BLaER1 treated with 17β-estradiol and CSF1 and Interleukin-3, amounts not matched to agents 10 nM and 100 nM (cell line): ENCODE results near the gene SPATA1.
A peak's percentile ranks its signal among the peaks of the same experiment; 100 is the strongest.
"Not testable (repeated sequence)": the region's sequence is repeated elsewhere in the genome, so short reads cannot be mapped to it uniquely, and the experiment has no call there.

Source experiments
- H3K27ac ChIP-seq, 11 experiments: shearing (Covaris generic); formaldehyde crosslinking; 2 replicates each; pipeline ENCODE4 v1.8.1; 2022
- H3K27me3 ChIP-seq, 11 experiments: shearing (Covaris generic); formaldehyde crosslinking; 2 replicates each; pipeline ENCODE4 v1.8.1; 2022
- H3K36me3 ChIP-seq, 11 experiments: shearing (Covaris generic); formaldehyde crosslinking; 2 replicates each; pipeline ENCODE4 v1.8.1; 2022
- H3K4me1 ChIP-seq, 10 experiments: shearing (Covaris generic); formaldehyde crosslinking; 2 replicates each; pipeline ENCODE4 v1.8.1; 2022
- H3K4me2 ChIP-seq, 11 experiments: shearing (Covaris generic); formaldehyde crosslinking; 2 replicates each; pipeline ENCODE4 v1.8.1; 2022
- H3K4me3 ChIP-seq, 10 experiments: shearing (Covaris generic); formaldehyde crosslinking; 2 replicates each; pipeline ENCODE4 v1.8.1; 2022
- H3K9ac ChIP-seq, 11 experiments: shearing (Covaris generic); formaldehyde crosslinking; 2 replicates each; pipeline ENCODE4 v1.8.1; 2022
- H3K9me3 ChIP-seq, 11 experiments: shearing (Covaris generic); formaldehyde crosslinking; replicated peaks in 1 of 11; 2 replicates each; pipeline ENCODE4 v1.8.1; 2022
- H4K20me1 ChIP-seq, 11 experiments: shearing (Covaris generic); formaldehyde crosslinking; 2 replicates each; pipeline ENCODE4 v1.8.1; 2022
- Cebpa-rat ChIP-seq, 11 experiments: shearing (Covaris generic); IDR thresholded peaks; 2 replicates each; pipeline ENCODE4 v1.8.1; 2022

Gene SPATA1

DNA sequence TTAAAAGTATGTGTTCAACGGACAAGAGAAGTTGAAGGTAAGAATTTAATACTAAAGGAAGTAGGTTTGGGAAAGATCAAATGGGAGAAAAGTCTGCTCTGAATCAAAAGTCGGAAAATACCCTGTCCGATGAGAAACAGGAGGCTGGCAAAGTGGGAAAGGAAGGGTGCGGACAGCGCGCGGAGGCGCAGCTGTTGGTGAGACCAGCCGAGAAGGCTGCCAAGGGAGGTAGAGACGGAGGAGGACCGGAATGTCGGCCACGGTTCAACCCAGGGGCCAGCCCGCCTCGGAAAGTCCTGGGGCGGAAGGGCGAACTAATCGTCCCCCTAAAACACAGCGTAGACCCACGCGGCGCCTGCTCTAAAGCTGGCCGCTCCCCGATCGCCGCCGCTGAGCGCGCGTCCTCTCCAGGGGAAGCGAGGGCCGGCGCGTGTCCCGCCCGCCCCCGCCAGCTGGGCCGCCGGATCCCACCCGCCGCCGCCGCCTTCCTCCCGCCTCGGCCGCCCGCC is 639 bp upstream of the SPATA1 start:
- Histone ChIP-seq H3K4me1 (peaks cover 31 to 52% (median 42%) of the 10 kb centered on the region in 10 experiments), H3K9ac (peak overlapping the region; percentile 87 to 99 (median 97)), H3K27me3 (no peaks in the 10 kb centered on the region), H3K4me2 (peak overlapping the region; percentile 80 to 94 (median 90)), H3K9me3 (peaks cover 10 to 21% (median 14%) of the 10 kb centered on the region in 11 experiments; a peak in 21 of 22 replicates), H3K36me3 (peaks cover 20 to 42% (median 35%) of the 10 kb centered on the region in 11 experiments; a peak in 20 of 22 replicates), H3K27ac (peak overlapping the region; percentile 89 to 98 (median 95)), H3K4me3 (peak overlapping the region; percentile 78 to 96 (median 84)), H4K20me1 (peaks cover 43 to 51% (median 46%) of the 10 kb centered on the region in 11 experiments)
- TF ChIP-seq Cebpa-rat (IDR thresholded peaks at IDR 0.05) = no peak

DNA sequence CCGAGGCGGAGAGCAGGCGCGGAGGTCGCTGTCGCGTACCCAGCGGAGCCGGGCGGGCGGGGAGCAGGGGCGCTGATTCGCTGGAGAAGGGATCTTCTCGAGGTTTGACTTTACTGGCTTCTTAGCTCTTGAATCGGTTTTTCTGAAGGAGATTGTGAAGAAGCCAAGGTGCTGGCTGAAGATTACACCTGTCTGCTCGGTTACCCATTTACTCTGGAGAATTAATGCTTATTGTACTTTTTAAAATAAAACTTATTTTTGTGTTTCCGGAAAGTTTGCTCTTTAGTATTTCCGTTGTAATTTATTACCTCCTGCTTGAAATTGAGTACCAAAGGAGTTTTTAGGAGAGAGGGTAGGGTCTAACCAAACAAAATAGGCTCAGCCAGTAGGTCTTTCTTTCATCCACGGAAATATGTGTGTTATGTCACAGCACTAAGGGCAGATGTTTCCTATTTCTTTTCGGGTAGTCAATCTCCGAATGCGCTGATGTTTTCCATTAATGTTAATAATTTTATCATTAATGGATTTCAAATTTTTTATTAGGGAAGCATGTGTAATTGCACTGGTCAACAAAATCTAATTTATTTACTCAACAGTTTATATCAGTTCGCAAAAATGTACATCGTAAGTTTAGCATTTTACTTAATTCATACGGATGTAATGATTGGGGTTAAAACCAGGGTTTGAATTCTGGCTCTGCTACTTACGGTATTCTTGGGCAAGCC is 705 bp downstream of the SPATA1 start:
- Histone ChIP-seq H3K4me1 (peaks cover 26 to 41% (median 35%) of the 10 kb centered on the region in 10 experiments), H3K27me3 (no peaks in the 10 kb centered on the region), H3K36me3 (peaks cover 10 to 32% (median 22%) of the 10 kb centered on the region in 11 experiments; a peak in 17 of 22 replicates), H4K20me1 (peaks cover 29 to 38% (median 33%) of the 10 kb centered on the region in 11 experiments), H3K9ac (peak overlapping the region; percentile 87 to 99 (median 97)), H3K9me3 (peaks cover 10 to 21% (median 14%) of the 10 kb centered on the region in 11 experiments; a peak in 21 of 22 replicates), H3K4me3 (peak overlapping the region; percentile 78 to 96 (median 84)), H3K4me2 (peak overlapping the region; percentile 63 to 90 (median 79)), H3K27ac (peak overlapping the region; percentile 89 to 98 (median 95))
- TF ChIP-seq Cebpa-rat (IDR thresholded peaks at IDR 0.05) = no peak

DNA sequence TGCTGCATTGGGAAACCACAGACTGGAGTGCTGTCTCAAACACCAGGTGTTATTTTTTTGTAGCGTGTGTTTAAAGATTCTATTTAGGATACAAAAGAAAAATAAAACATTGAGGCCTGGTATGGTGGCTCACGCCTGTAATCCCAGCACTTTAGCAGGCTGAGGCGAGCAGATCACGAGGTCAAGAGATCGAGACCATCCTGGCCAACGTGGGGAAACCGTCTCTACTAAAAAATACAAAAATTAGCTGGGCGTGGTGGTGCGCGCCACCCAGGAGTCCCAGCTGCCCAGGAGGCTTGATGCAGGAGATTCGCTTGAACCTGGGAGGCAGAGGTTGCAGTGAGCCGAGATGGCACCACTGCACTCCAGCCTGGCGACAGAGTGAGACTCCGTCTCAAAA is 1.7 kb downstream of the SPATA1 start:
- Histone ChIP-seq H3K27ac (peak overlapping the region in 8 of 11 experiments; percentile 89 to 98 (median 96); a peak in 11 of 22 replicates), H3K4me2 (peak overlapping the region; percentile 63 to 90 (median 79); a peak in 21 of 22 replicates)

DNA sequence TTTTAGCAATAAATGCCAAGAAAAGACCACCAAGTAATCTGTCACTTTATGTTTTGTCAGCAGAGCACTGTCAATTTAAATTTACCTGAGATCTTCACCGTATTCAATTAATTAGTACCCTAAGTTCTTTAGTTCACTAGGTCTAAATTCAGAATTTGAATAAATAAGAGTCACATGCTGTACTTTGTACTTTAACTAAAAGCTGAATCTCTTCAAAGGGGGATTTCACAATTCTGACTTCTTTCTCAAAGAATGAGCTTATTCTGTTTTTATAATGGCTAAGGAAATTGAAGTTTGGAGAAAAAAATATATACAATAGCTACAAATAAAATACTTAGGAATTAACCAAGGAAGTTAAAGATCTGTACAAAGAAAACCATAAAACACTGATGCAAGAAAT is 2.3 kb downstream of the SPATA1 start:
- Histone ChIP-seq H3K27me3 (no peaks in the 10 kb centered on the region), H3K9me3 (peaks cover 10 to 21% (median 14%) of the 10 kb centered on the region in 11 experiments; a peak in 21 of 22 replicates), H3K4me3 (no peak overlapping the region), H3K4me1 (peaks cover 16 to 26% (median 22%) of the 10 kb centered on the region in 10 experiments), H3K36me3 (peaks cover 0 to 19% (median 10%) of the 10 kb centered on the region in 11 experiments; a peak in 12 of 22 replicates), H3K27ac (peak overlapping the region in 1 of 11 experiments; percentile 97; a peak in 1 of 22 replicates), H4K20me1 (peaks cover 13 to 21% (median 17%) of the 10 kb centered on the region in 11 experiments), H3K9ac (no peak overlapping the region), H3K4me2 (peak overlapping the region in 4 of 11 experiments; percentile 70 to 90 (median 77); a peak in 6 of 22 replicates)
- no peak for TF ChIP-seq Cebpa-rat (IDR thresholded peaks at IDR 0.05)

More for the DNA sequence above, 1.7 kb downstream of the SPATA1 start:
- peaks cover 23 to 32% (median 29%) of the 10 kb centered on the region in 10 experiments for H3K4me1 ChIP-seq
- peaks cover 10 to 21% (median 14%) of the 10 kb centered on the region in 11 experiments; a peak in 21 of 22 replicates for H3K9me3 ChIP-seq
- peaks cover 20 to 28% (median 23%) of the 10 kb centered on the region in 11 experiments for H4K20me1 ChIP-seq
- peak overlapping the region in 8 of 11 experiments; percentile 25 to 99 (median 97); a peak in 10 of 22 replicates for H3K9ac ChIP-seq
- peak overlapping the region in 6 of 10 experiments; percentile 81 to 91 (median 86); a peak in 8 of 20 replicates for H3K4me3 ChIP-seq
- not testable (repeated sequence) for H3K27me3 ChIP-seq
- H3K36me3 ChIP-seq = peaks cover under 1 to 25% (median 13%) of the 10 kb centered on the region in 11 experiments; a peak in 15 of 22 replicates

DNA sequence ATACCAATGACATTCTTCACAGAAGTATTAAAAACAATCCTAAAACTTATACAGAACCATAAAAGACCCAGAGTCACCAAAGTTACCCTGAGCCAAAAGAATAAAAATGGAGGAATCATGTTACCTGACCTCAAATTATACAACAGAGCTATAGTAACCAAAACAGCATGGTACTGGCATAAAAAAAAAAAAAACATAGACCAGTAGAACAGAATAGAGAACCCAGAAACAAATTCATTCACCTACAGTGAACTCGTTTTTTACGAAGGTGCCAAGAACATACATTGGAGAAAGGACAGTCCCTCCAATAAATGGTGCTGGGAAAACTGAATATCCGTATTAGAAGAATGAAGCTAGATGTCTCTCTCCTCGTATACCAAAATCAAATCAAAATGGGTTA is 2.8 kb downstream of the SPATA1 start:
- Histone ChIP-seq H3K27me3 (no peaks in the 10 kb centered on the region), H3K9me3 (peaks cover 10 to 21% (median 14%) of the 10 kb centered on the region in 11 experiments; a peak in 21 of 22 replicates), H3K4me3 (no peak overlapping the region), H4K20me1 (peaks cover 8 to 16% (median 11%) of the 10 kb centered on the region in 11 experiments), H3K9ac (no peak overlapping the region), H3K27ac (no peak overlapping the region), H3K4me2 (no peak overlapping the region), H3K36me3 (peaks cover 0 to 17% (median 9%) of the 10 kb centered on the region in 11 experiments; a peak in 11 of 22 replicates), H3K4me1 (peaks cover 11 to 21% (median 17%) of the 10 kb centered on the region in 10 experiments)
- TF ChIP-seq Cebpa-rat (IDR thresholded peaks at IDR 0.05) = no peak

DNA sequence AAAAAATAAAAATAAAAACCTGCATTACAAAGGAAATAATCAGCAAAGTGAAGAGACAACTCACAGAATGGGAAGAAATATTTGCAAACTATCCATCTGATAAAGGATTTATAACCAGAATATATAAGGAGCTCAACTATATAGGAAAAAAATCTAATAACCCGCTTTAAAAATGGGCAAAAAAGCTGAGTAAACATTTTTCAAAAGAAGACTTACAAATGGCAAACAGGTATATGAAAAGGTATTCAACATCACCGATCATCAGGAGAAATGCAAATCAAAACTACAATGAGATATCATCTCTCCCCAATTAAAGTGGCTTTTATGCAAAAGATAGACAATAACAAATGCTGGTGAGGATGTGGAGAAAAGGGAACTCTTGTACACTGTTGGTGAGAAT is 4.0 kb downstream of the SPATA1 start:
- H3K4me2 ChIP-seq = no peak overlapping the region
- no peak overlapping the region for H3K9ac ChIP-seq
- H3K27ac ChIP-seq = no peak overlapping the region
- peaks cover 5 to 13% (median 12%) of the 10 kb centered on the region in 10 experiments; a peak in 19 of 20 replicates for H3K4me1 ChIP-seq
- peaks cover 0 to 5% (median under 1%) of the 10 kb centered on the region in 11 experiments; a peak in 9 of 22 replicates for H4K20me1 ChIP-seq
- H3K36me3 ChIP-seq = peaks cover 0 to 17% (median 9%) of the 10 kb centered on the region in 11 experiments; a peak in 9 of 22 replicates
- H3K4me3 ChIP-seq = no peak overlapping the region
- TF ChIP-seq Cebpa-rat (IDR thresholded peaks at IDR 0.05) = no peak
- H3K9me3 ChIP-seq = peaks cover 10 to 21% (median 14%) of the 10 kb centered on the region in 11 experiments; a peak in 21 of 22 replicates
- no peaks in the 10 kb centered on the region for H3K27me3 ChIP-seq

DNA sequence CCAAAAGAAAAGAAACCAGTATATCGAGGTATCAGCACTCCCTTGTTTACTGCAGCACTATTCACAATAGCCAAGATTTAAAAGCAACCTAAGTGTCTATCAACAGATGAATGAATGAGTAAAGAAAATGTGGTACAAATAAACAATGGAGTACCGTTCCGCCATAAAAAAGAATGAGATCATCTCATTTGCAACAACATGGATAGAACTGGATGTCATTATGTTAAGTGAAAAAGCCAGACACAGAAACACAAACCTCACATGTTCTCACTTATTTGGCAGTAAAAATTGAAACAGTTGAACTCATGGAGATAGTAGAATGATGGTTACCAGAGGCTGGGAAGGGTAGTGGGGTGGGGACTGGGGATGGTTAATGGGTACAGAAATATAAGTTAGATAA is 4.5 kb downstream of the SPATA1 start:
- Histone ChIP-seq H3K9ac (no peak overlapping the region), H3K4me2 (no peak overlapping the region), H3K27ac (no peak overlapping the region), H3K4me1 (peaks cover 5 to 13% (median 12%) of the 10 kb centered on the region in 10 experiments; a peak in 19 of 20 replicates), H3K27me3 (no peaks in the 10 kb centered on the region), H3K36me3 (peaks cover 0 to 17% (median 9%) of the 10 kb centered on the region in 11 experiments; a peak in 9 of 22 replicates), H4K20me1 (no peaks in the 10 kb centered on the region; a peak in 2 of 22 replicates), H3K4me3 (no peak overlapping the region), H3K9me3 (peaks cover 10 to 21% (median 14%) of the 10 kb centered on the region in 11 experiments; a peak in 21 of 22 replicates)
- TF ChIP-seq Cebpa-rat (IDR thresholded peaks at IDR 0.05) = no peak

DNA sequence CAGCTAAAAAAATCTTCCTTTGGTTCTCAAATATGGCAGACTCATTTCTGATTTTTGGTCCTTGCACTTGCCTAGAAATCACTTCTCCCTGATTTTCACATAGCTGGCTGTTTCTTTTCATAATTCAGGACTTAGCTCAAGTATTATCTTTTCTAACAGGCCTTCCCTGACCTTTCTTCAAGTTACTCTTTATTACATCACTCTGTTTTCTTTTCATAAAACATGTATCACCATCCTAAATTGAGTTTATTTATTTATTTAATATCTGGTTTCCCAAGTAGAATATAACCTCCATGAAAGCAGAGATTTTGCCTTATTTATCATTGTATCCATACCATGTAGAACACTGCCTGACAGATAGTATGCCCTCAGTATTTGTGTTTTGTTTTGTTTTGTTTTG is 18.4 kb downstream of the SPATA1 start:
- no peak overlapping the region for H3K9ac ChIP-seq
- no peaks in the 10 kb centered on the region for H4K20me1 ChIP-seq
- H3K4me1 ChIP-seq = no peaks in the 10 kb centered on the region
- peaks cover 0 to 23% (median 0%) of the 10 kb centered on the region in 11 experiments; a peak in 3 of 22 replicates for H3K36me3 ChIP-seq
- no peak for TF ChIP-seq Cebpa-rat (IDR thresholded peaks at IDR 0.05)
- H3K27me3 ChIP-seq = no peaks in the 10 kb centered on the region
- H3K9me3 ChIP-seq = no peaks in the 10 kb centered on the region; a peak in 1 of 22 replicates
- H3K4me3 ChIP-seq = no peak overlapping the region
- no peak overlapping the region for H3K4me2 ChIP-seq
- H3K27ac ChIP-seq = no peak overlapping the region
